HG02623 (cell line): ENCODE results near the gene INIP.

Experiments used
- ATAC-seq: cut with Tn5 transposase; IDR thresholded peaks from one replicate; pipeline ENCODE4 v1.9.1; 2021; ENCODE audit warnings: moderate library complexity; ENCODE audit not compliant: unreplicated experiment

The INIP gene

GRCh38 chr9:112717661-112718331, at the start of gene INIP:
Gene INIP (minus strand): TSS chr9:112718117. CDS start chr9:112716485, 1,632 bp downstream.
- ATAC-seq, result peak; percentile 92

GRCh38 chr9:112765281-112765680, 47.4 kb upstream of the INIP start:
- no peak for ATAC-seq

GRCh38 chr9:112764837-112765236, 46.9 kb upstream of the INIP start:
- no peak for ATAC-seq

- no peak for ATAC-seq
These were observed 46.4 kb upstream of the INIP start for GRCh38 chr9:112764344-112764743.

GRCh38 chr9:112762726-112763518, 45.0 kb upstream of the INIP start:
- ATAC-seq, result no peak

GRCh38 chr9:112761912-112762655, 44.2 kb upstream of the INIP start:
- no peak for ATAC-seq

- no peak for ATAC-seq
These were observed 42.9 kb upstream of the INIP start for GRCh38 chr9:112760821-112761220.

- ATAC-seq, result no peak
These were observed 40.0 kb upstream of the INIP start for GRCh38 chr9:112757940-112758339.

GRCh38 chr9:112757282-112757883, 39.5 kb upstream of the INIP start:
- no peak for ATAC-seq

GRCh38 chr9:112755675-112756074, 37.8 kb upstream of the INIP start:
- ATAC-seq, result no peak

- ATAC-seq, result no peak
These were observed 37.1 kb upstream of the INIP start for GRCh38 chr9:112755016-112755427.

- no peak for ATAC-seq
These were observed 36.7 kb upstream of the INIP start for GRCh38 chr9:112754578-112754977.

GRCh38 chr9:112753725-112754124, 35.8 kb upstream of the INIP start:
- ATAC-seq, result no peak

- no peak for ATAC-seq
These were observed 34.6 kb upstream of the INIP start for GRCh38 chr9:112752334-112753125.

- ATAC-seq, result peak; percentile 38
These were observed 33.3 kb upstream of the INIP start for GRCh38 chr9:112751056-112751795.

GRCh38 chr9:112750764-112751055, 32.8 kb upstream of the INIP start:
- ATAC-seq, result peak; percentile 31

GRCh38 chr9:112750016-112750763, 32.3 kb upstream of the INIP start, which contains the start of gene SNX30:
Gene SNX30 (plus strand): TSS chr9:112750760. CDS start chr9:112751002, 242 bp downstream.
- ATAC-seq, result peak; percentile 68

- no peak for ATAC-seq
These were observed 29.2 kb upstream of the INIP start for GRCh38 chr9:112747094-112747493.

GRCh38 chr9:112744177-112744576, 26.3 kb upstream of the INIP start:
- no peak for ATAC-seq
